GM23248 (cell line): Measurements from ENCODE around the gene HSP90AB1.

Experiments
- EZH2 ChIP-seq: fragments of 200-600 bp; sonication (generic); IDR thresholded peaks from 2 replicates; pipeline ENCODE4 v1.6.1; 2018; ENCODE audit warnings: antibody characterized with exemption, mild to moderate bottlenecking; ENCODE audit not compliant: insufficient read depth, poor library complexity, severe bottlenecking
- EZH2phosphoT487 ChIP-seq: fragments of 200-600 bp; sonication (generic); IDR thresholded peaks from 2 replicates; pipeline ENCODE4 v1.6.1; 2018; ENCODE audit warnings: antibody characterized with exemption, moderate library complexity, mild to moderate bottlenecking, low read depth; ENCODE audit not compliant: insufficient read depth

- TF ChIP-seq EZH2, result no peak
- TF ChIP-seq EZH2phosphoT487, result no peak
Observed at GRCh38 chr6:44225579-44226325, 21.1 kb upstream of the HSP90AB1 start.
